Panc1 (cell line): ENCODE measurements around the gene TOMM5.

Source experiments
- CTCF ChIP-seq: fragments of 450-650 bp; IDR thresholded peaks from 2 replicates; pipeline ENCODE4 v1.5.1; 2017; ENCODE audit warnings: mild to moderate bottlenecking
- POLR2AphosphoS5 ChIP-seq: IDR thresholded peaks from 2 replicates; pipeline ENCODE4 v1.6.1; 2012; ENCODE audit warnings: mild to moderate bottlenecking, low read depth, low read length, moderate library complexity
- REST ChIP-seq, 2 experiments: IDR thresholded peaks; 2 replicates each; pipeline ENCODE4 v1.6.1; 2011 to 2012; ENCODE audit warnings: low read depth in 2 of 2, control low read depth in 1 of 2, low read length in 1 of 2, mild to moderate bottlenecking in 1 of 2, moderate library complexity in 1 of 2; ENCODE audit not compliant: insufficient read depth in 1 of 2

GRCh38 chr9:37625758-37626147 is 33.4 kb upstream of the TOMM5 start:
- no peak for TF ChIP-seq CTCF
- TF ChIP-seq REST (IDR thresholded peaks at IDR 0.05; ENCODE audit: insufficient read depth in 1 of 2, low read depth in 2 of 2, low read length in 1 of 2): no peak
- no peak for TF ChIP-seq POLR2AphosphoS5
